HS-5 (cell line): ENCODE data around the gene MAP2K5.

Experiments used
- DNase-seq: peaks from one replicate; pipeline ENCODE4 v3.0.0-alpha.2; 2012; ENCODE audit warnings: low read depth

The MAP2K5 gene

DNA sequence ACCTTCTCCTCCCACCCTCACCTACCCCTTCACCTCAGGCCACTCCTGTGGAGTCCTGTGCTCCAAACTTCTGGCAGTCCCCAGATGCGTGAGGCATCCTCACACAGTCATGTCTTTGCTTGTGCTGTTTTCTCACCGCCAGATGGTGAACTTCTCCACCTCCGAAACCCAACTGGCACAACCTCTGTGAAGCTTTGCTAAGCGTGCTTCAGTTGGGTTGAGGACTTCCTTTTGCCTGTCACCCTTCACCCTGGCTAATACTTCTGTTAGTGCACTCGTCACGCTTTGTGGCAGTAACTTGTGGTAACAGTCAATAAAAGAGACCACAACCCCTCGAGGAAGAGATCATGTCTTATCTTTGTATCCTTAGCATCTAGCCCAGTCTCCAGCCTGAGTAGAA lies 240.8 kb downstream of the MAP2K5 start:
- DNase-seq, result no peak

DNA sequence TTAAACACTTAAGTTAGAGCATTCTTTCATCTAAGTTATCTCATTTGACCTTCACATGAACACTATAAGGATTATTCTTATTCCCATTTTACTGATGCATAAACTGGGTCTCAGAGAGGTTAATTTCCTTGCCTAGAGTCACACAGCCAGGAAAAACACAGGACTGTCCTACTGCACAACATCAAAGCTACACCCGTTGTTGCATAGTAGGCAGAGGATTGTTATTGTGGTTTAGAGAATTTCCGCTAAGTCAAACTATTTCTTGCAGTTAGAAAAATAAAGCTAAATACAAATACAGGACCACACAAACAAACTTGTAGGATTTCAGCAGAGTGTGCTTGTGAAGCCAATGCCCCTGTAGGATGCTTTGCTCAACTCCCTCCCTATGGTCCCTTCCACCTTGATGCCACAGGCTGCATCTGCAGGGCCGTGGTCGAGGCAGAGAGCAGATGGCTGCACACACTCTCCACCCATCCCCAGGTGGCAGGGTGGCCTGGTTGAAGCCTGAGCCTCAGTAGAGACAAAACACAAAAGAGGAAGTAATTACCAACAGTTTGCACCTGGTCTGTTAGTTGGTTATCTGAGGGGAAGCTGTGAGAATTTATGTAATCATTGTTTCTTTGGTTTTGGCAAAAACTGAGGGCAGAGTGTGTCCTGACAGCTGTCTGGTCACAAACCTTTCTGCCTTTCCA lies 241.7 kb downstream of the MAP2K5 start:
- DNase-seq, result no peak

DNA sequence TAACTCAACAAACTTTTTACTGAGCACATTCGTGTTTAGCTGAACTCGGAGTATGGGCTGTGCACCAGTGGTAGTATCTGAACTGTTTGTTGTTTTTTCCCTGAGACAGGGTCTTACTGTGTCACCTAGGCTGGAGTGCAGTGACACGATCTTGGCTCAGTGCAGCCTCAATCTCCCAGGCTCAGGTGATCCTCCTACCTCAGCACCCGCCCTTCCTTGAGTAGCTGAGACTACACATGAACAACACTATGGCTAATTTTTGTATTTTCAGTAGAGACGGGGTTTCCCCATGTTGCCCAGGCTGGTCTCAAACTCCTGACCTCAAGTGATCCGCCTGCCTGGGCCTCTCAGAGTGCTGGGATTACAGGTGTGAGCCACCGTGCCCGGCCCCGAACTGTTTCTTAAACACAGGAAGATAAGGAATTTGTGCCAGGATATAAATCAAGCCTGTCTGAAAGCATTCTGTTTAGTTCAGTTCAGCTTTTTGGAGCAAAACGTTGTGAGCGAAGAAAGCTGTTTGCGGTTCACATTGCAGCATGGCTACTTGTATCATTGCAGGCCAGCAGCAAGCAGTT lies 242.4 kb downstream of the MAP2K5 start:
- no peak for DNase-seq

DNA sequence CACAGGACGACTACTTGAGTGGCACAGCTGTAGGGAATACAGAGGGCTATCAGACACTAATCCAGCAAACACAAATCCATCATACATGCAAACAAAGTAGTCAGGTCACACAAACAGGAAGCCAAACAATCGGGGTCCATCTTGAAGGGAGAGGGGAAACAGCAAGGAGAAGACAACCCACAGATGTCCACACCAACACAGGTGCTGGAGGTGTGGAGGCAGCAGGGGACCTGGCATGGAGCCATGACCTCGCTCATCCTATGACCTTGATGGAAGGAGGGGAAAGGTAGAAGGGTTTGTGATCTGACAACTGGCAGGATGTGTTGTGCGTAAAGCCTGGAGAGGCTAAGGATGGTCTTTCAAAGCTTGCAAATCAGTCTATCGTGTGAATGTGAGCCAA lies 242.9 kb downstream of the MAP2K5 start:
- DNase-seq, result no peak

DNA sequence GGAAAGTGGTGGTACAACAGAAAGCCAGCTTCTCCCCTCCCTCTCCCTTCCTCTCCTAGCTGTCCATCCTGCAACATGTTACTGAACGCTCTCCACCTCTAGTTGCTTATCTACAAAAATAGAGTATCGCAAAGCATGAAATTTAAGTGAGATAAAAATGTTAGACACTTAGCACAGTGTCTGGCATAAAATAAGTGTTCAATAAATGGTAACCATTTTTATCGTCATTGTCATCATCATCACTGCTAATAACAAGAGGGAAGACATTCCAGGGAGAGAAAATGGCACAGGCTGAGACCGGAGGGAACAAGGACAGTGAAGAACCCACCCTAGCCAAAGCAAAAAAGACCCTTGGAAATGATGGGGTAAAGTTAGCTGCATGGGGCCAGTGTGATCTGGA lies 244.1 kb downstream of the MAP2K5 start:
- no peak for DNase-seq

DNA sequence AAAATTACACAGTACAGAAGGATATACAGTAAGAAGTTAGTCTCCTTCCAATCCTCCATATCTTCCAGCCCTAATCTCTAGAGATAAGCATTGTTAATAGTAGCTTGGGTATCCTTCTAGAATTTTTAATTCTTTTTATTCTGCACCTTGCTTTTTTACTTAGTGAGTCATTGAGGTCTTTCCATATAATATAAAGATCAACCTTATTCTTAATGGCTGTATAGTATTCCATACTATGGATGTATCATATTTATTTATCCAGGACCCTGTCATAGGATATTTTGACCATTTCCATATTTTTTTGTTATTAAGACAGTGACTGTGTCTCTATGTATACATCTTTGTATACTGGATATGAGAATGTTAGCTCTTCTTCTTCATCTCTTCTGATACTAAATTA lies 246.5 kb downstream of the MAP2K5 start:
- no peak for DNase-seq

DNA sequence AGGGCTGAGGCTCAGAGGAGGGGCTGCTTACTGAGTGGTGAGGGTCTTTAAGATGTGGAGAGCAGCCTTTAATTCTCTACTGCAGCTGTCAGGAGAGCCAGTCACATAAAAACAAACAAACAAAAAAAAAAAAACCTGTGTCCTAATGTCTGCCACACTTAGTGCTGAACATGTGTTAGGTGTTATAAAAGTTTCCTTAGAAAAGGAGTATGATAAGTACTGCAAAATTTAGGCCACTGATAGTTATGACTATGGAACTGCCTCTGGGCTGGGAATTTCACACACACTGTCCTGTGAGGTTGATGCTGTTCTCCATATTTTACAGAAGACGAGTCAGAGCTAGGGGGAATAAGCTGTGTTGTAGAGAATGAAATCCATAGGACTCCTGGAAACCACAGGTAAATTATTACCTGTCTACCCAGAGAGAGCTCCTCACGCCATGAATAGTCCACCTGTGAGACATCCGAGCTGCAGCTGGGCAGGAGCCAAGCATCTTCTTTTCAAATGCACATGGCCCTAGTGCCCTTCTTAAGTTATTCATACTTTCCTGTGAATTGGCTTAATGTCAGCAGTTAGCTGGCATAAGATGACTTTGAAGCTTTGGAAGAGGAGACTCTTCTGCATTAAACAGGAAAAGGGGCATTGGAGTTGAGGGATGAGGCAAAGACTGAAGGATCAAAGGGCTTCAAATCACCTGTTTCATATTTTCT lies 248.3 kb downstream of the MAP2K5 start:
- no peak for DNase-seq

DNA sequence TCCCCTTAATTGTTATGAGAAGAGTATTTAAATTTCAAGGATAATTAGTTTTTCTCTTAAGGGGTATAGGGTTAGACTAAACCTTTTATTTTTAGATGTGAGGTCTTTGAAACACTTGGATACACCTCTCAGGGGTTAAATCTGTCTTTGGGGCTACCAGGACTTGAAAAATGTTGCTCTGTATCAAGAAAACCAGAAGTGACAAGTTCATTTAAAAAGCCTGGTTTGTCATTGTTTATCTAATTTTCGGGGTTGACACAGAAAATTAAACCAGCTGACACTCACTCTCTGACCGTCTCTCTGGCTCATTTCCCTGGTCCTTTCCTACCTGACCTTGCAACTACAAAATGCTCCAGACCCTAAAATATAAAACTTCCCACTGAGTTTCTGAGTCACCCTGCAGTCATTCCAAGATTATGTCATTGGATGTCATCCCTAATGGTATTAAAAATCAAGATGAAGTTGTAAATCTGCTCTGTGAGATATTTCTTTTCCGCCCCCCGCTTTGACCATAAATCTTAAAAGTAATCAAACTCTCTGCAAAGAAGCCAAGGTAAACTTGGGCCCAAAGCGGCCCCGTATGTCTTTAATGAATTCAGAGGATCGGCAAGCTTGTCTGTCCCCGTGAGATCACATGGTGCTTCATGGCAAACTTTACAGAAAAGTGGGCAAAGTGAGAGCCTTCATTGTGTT lies 249.9 kb downstream of the MAP2K5 start:
- DNase-seq, result no peak

DNA sequence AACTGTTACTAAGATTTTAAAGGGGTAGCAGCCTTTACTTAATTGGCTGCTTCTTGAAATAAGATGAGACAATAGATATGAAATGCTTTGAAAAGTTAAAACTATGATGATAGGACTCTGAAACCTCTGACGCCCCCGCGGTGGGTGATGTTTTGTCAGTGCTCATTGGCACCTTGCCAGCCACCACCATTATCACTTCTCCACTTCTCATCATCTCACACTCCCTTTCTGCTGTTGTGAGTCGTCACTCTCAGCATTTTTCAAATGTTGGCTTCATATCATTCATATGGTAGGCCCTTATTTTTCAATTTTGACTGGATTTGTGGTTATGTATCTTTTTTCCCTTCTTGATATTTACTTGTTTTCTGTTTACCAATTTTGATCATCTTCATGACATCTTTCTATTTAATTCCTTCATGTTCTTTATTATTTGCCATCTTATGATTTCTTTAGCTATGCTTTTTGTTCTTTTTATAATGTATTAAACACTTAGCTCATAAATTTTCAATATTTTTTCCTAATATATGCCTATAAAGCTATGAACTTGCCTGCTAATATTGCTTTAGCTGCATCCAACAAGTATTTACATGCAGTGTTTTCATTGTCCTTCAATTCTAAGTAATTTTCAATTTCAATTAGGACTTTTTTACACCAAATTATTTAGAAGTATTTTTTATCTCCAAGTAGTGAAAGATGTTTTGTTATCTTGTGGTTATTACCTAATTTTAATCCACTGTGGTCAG lies 252.5 kb downstream of the MAP2K5 start:
- no peak for DNase-seq

DNA sequence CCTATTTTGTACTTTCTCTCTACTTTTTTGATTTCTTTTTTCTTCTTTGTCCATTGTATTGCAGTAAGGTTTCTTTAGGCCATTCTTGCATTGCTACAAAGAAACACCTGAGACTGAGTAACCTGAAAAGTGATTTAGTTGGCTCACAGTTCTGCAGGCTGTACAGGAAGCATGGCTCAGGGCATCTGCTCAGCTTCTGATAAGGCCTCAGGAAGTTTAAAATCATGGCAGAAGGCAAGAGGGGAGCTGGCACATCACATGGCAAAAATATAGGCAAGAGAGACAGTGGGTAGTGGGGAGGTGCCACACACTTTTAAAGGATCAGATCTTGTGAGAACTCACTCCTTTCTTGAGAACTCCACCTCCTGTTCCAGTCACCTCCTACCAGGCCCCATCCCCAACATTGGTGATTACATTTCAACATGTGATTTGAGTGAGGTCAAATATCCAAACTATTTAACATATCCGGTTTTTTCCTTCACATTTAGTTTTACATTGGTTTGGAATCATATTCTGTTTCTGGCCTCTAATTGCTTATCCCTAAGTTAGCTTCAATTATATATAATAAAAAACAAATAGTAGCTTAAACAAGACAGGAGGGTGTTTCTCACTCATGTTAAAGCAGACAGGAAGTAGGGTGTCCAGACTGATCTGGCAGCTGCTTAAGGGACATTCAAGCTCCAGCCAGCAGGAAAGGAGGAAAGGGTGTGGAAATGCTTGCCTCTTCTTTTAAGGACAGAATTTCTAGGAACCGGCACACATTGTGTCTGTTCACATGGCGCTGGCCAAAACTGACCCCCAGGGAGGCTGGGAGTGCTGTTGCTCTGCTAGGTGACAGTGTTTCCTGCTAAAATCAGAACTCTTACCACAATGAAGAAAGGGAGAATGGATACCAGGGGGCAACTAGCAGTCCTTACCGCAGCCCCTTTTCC lies 254.0 kb downstream of the MAP2K5 start:
- no peak for DNase-seq

DNA sequence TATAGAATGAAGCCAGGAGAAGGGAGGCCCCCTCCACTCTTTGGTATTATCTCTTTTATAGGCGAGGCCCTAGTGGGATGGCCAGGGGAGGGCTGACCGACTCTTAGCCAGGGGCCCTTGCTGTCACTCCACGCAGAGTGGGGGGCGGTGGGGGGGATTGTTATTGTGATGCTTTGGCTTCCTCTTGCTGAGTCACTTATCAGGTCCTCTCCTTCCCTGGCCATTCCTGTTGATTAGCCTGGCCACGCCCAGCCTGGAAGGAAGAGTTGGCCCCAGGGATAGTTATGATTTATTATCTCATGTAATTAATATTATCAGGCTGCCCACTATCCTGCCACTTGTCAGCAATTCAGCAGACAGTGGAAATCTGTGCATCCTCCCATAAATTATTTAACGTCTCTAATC lies 257.3 kb downstream of the MAP2K5 start:
- DNase-seq, result no peak

DNA sequence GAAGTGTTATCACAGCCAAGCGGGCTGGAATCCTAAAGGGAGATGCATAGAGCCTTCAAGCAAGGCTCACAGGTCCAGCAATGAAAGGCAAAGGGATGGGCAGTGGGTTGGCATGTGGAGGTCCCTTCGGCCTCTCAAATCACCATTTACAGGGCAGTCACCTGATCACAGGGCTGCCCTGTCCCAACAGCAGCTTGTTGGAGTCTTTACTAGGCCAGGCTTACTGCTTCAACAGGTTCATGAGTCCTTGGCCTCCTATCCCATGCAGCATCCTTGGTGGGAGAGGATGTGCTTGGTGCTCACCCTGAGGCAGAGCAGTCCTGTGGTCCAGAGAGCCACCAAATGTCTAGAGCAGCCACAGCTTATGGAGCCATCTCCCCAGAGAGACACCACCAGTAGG lies 258.6 kb downstream of the MAP2K5 start:
- no peak for DNase-seq

DNA sequence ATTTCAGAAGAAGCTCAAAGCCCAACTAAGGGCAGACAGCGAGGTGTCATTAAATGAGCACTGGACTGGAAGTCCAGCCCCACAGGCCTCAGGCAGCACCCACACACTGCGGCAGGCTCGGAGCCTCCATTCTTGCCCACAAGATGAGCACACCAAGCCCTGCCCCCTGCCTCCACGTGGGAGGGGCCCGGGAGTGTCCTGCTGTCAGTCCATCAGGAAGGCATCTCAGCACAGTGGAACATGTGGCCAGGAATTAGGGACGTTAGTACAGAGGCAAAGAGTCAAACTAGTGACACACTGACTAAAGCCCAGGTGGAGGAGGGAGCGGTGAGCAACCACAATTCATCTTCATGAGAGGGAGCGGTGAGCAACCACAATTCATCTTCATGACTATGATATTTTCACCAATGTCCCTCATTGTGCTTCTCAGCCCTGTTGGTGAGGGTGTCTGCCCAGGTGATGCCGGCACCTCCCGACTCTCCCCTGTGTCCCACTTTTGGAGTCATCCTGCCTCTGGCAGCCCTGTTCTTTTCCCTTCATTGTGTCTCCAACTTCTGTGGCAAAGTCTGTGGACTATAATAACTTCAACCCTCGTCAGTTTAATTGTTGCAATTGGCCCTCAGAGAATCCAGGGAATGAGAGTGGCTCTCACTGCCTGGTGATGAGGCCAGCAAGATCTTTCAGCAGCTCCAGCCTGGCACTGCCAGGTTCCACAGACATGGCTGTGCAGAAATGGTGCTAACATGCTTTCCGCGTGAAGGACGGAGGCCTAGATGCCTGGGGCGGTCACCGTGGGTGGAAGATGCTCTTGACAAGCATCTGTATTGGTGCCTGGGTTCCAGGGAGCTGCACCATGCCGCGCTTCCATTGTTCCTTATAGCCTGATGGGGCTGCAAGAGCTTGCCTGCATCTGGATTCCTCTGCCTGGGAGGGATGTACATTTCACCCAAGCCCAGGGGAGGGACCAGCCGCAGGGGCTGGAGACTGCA lies 259.7 kb downstream of the MAP2K5 start:
- no peak for DNase-seq

DNA sequence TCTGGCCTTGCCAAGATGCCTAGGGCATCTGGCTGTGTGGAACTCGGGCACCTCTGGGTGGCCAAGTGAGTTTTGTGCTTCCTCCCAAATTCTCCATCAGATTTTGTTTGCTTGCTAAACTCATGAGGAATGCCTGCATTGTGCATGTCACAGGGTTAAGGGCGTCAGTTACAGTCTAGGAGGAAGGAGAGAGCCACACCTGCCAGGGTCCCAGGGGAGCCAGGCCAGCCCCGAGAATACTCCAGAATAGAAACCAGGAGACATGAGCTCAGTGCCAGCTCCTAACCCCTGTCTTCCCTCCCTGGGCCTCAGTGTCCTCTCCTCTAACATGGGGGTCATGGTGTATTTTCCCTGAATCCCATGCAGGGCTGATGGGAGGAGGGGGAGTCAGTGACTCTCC lies 260.8 kb downstream of the MAP2K5 start:
- DNase-seq, result no peak

DNA sequence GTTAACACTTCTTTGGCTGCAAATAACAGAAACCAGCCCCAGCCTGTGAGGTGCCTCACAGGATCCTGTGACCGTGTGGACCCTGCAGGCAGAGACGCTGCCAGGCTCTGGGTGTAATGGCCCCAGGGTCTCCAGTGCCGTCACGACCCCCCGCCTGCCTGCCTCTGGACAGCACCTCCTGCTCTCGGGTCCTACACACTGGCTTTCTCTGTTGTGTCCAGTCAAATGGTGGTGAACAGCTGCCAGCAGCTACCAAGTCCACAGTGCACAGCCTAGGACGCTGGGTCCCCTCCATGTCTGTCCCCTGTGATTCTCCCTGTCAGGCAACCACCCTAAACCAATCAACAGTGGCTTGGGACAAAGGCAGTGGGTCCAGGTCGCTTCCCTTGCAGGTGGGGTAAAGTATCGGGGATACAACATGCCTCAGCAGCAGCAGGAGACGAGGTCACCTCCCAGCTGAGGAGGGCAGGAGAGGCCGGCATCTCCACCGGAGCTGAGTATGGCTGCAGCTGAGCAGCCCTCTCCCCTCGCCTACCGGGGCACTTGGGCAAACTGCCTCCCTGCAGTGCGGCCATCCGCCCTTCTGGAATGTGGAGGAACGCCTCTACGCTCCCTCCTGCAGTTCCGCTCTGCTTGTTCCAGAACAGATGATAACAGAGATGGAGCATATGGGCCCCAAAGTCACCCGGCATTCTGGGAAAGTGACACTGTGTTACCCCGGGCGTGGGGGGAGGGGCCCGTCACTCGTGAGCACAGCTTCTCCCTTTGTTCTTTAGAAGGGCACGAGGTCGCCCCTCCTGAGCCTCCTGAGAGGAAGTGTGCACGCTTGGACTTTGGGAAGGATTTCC lies 261.7 kb downstream of the MAP2K5 start:
- DNase-seq, result no peak

DNA sequence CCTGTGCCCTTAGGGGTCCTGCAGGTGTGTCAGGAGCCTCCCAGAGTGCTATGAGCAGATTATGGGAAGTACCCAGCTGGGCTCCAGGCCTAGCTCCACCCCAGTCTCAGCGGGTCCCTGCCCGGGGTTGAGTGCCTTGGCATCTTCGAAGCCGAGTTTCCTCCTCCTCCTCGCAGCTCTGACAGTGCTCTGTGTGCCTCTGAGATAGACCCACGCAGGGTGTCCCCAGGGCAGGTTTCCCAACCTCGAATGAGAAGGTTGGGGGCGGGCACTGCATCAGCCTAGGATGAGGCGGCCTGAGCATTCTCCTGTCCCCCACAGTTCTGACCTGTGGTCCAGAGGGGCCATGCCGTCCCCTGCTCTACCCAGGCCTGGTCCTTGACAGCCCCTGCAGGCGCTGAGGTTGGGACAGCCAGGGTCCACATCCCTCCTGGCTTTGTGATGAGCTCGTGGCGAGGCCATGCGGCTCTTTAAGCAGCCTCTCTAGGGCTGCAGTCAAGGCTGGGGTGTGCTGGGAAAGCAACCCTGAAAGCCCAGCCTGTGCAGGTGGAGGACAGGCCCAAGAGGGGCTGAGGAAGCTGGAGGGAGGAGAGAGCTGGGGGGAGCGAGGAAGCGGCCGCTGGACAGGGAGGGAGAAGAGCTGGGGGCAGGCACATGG lies 262.6 kb downstream of the MAP2K5 start:
- no peak for DNase-seq

DNA sequence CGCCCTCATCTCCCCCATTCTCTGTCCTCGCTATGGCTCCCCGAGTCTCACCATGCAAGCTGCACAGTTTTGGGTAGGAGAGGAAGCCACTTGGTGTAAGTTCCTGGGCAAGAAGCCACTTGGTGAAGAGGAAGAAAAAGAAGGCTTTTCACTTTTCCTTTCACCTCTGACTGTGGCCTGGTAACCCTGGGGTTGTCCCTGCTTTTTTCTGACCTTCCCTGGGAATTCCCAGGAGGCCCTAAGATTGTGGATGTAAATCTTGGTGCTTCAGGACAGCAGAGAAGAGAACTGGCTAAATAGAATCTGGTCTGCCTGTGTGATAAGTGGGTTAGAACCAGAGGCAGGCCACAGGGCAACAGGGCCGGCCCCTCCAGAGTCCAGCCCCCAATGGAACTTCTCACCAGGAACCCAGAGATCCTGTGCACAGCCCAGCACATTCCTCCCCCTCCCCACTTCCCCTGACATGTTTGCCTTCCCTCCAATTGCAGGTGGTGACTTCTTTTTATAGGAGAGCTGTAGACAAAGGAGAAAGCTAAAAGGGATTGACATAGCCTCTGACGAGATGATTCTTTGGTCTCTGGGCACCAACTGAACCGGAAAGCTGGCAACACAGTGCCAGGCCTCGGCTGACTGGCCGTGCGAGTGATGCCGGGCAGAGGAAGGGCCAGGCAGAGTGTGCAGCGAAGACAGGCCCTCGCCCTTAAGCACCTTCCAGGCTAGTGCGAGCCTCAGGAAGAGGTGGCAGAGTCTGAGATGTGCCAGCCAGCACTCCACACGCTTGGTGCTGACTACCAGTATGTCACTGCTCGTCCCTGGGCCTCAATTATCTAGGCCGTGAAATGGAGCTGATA lies 263.4 kb downstream of the MAP2K5 start:
- no peak for DNase-seq
